Osteoblast (primary cell): ENCODE measurements around the gene CXCL5. TPM values are rescaled to one million over a fixed set of nuclear protein-coding genes. Genes with fewer than 3 reads are reported as not detected.

Experiments
- DNase-seq: peaks from one replicate; pipeline ENCODE4 v3.0.0; 2011; ENCODE audit warnings: low spot score, mixed read lengths; ENCODE audit not compliant: insufficient read length; ENCODE audit errors: missing footprints
- H2AFZ ChIP-seq: 2 replicates; pipeline ENCODE4 v1.6.0; 2011; ENCODE audit warnings: mild to moderate bottlenecking, low read length
- H3K27ac ChIP-seq: 2 replicates; pipeline ENCODE4 v1.5.1; 2011; ENCODE audit warnings: mild to moderate bottlenecking, low read depth, low read length, moderate library complexity
- H3K27me3 ChIP-seq: 2 replicates; pipeline ENCODE4 v1.6.0; 2012; ENCODE audit warnings: mild to moderate bottlenecking, control low read depth, inconsistent platforms, low read length, moderate library complexity; ENCODE audit not compliant: insufficient read depth
- H3K36me3 ChIP-seq: 2 replicates; pipeline ENCODE4 v1.5.1; 2011; ENCODE audit warnings: mild to moderate bottlenecking, low read length, control low read depth, moderate library complexity; ENCODE audit not compliant: insufficient read depth
- H3K4me1 ChIP-seq: 2 replicates; pipeline ENCODE4 v1.5.1; 2011; ENCODE audit warnings: mild to moderate bottlenecking, low read length, control low read depth, moderate library complexity; ENCODE audit not compliant: insufficient read depth
- H3K4me2 ChIP-seq: 2 replicates; pipeline ENCODE4 v1.6.0; 2011; ENCODE audit warnings: mild to moderate bottlenecking, low read length; ENCODE audit not compliant: insufficient read depth
- H3K4me3 ChIP-seq: fragments of 200-600 bp; sonication (generic); 3 replicates; pipeline ENCODE4 v1.5.1; 2012; ENCODE audit warnings: mild to moderate bottlenecking, low read length, inconsistent platforms; ENCODE audit not compliant: insufficient read depth
- H3K79me2 ChIP-seq: 2 replicates; pipeline ENCODE4 v1.6.0; 2012; ENCODE audit warnings: mild to moderate bottlenecking, low read length, control low read depth, inconsistent platforms; ENCODE audit not compliant: insufficient read depth
- H3K9me3 ChIP-seq: 2 replicates; pipeline ENCODE4 v1.5.1; 2011; ENCODE audit warnings: low read depth, low read length, control low read depth
- H4K20me1 ChIP-seq: 2 replicates; pipeline ENCODE4 v1.6.0; 2012; ENCODE audit warnings: mild to moderate bottlenecking, low read length, control low read depth; ENCODE audit not compliant: insufficient read depth
- total RNA-seq: library from RNA; depleted of rRNA; stranded (reverse); fragments of >200 nt; gene quantifications from 2 replicates; pipeline ENCODE4 v1.2.3, GENCODE V29; 2012
- TF ChIP-seq, protein P1 (sequence below): IDR thresholded peaks from 2 replicates; pipeline ENCODE4 v1.5.1; 2011; ENCODE audit warnings: mild to moderate bottlenecking, low read depth, low read length, moderate library complexity; ENCODE audit errors: extremely low read depth

CXCL5 gene
- total RNA-seq, 1 donor = under 0.01 TPM

DNA sequence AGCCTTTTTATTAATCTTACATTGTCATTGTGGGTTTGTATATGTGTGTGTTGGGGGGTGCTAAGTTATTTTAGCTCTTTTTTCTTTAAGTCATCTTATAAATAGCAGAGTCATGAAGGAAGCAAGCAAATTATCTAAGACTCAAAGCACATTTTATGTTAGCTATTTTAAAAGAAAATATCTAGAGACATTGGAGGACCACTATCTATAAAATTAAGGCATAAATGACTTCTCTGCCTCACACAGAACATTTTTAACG lies 6.8 kb downstream of the CXCL5 start:
- no peak overlapping the region for H3K27ac ChIP-seq
- H3K4me3 ChIP-seq = no peak overlapping the region
- H3K79me2 ChIP-seq = no peaks in the 10 kb centered on the region
- no peaks in the 10 kb centered on the region for H3K27me3 ChIP-seq
- no peak overlapping the region for H2AFZ ChIP-seq
- no peak overlapping the region for H3K4me2 ChIP-seq
- no peaks in the 10 kb centered on the region for H4K20me1 ChIP-seq
- H3K9me3 ChIP-seq = no peaks in the 10 kb centered on the region
- TF ChIP-seq, protein P1, sequence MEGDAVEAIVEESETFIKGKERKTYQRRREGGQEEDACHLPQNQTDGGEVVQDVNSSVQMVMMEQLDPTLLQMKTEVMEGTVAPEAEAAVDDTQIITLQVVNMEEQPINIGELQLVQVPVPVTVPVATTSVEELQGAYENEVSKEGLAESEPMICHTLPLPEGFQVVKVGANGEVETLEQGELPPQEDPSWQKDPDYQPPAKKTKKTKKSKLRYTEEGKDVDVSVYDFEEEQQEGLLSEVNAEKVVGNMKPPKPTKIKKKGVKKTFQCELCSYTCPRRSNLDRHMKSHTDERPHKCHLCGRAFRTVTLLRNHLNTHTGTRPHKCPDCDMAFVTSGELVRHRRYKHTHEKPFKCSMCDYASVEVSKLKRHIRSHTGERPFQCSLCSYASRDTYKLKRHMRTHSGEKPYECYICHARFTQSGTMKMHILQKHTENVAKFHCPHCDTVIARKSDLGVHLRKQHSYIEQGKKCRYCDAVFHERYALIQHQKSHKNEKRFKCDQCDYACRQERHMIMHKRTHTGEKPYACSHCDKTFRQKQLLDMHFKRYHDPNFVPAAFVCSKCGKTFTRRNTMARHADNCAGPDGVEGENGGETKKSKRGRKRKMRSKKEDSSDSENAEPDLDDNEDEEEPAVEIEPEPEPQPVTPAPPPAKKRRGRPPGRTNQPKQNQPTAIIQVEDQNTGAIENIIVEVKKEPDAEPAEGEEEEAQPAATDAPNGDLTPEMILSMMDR = no peak
- H3K36me3 ChIP-seq = no peaks in the 10 kb centered on the region
- DNase-seq = no peak
- H3K4me1 ChIP-seq = no peaks in the 10 kb centered on the region

DNA sequence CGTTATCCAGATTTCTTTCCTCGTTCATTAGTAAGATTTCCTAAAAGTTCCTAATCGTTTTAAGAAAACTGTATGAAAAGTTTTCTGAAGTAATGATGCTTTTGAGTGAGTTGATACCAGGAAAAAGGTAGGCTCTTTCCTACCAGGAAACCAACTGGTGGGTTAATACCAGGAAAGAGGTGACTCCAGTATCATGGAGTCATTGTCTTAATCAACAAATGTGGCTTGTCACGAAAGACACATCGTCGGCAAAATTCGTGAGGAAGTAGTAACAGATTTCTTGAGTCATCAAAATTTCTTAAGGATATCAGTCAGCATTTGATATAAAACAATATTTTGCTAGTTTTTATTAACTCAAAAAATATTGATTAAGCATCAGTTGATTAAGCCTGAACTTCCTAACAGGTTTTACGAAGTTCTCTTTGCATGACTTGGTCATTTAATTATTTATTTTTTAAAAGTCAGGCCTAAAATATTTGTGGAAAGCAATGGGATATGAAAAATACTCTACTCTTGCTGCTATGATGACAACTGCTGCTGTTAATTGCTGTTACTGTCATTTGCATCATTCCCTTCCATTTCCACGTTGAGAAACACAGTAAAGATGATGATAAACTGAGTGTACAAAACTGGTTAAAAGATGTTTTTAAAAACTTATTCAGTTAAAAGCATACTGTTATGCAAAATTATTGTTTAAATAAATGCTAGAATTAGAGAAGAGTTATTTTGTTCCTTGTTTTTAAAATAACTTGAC lies 7.3 kb downstream of the CXCL5 start:
- no peaks in the 10 kb centered on the region for H3K36me3 ChIP-seq
- H3K27me3 ChIP-seq = no peaks in the 10 kb centered on the region
- H4K20me1 ChIP-seq = no peaks in the 10 kb centered on the region
- H3K4me3 ChIP-seq = no peak overlapping the region
- H3K79me2 ChIP-seq = no peaks in the 10 kb centered on the region
- H3K4me1 ChIP-seq = no peaks in the 10 kb centered on the region
- TF ChIP-seq, protein P1 = no peak
- H3K27ac ChIP-seq = no peak overlapping the region
- no peaks in the 10 kb centered on the region for H3K9me3 ChIP-seq
- no peak for DNase-seq
- H3K4me2 ChIP-seq = no peak overlapping the region
- no peak overlapping the region for H2AFZ ChIP-seq

- DNase-seq = no peak
- Histone ChIP-seq H3K27ac (no peak overlapping the region), H3K36me3 (no peaks in the 10 kb centered on the region), H3K4me3 (no peak overlapping the region), H4K20me1 (no peaks in the 10 kb centered on the region), H3K27me3 (no peaks in the 10 kb centered on the region), H3K4me2 (no peak overlapping the region), H2AFZ (no peak overlapping the region), H3K79me2 (no peaks in the 10 kb centered on the region), H3K9me3 (no peaks in the 10 kb centered on the region), H3K4me1 (no peaks in the 10 kb centered on the region)
- TF ChIP-seq, protein P1 = no peak
Observed at GRCh38 chr4:73989928-73990327, 8.5 kb downstream of the CXCL5 start.

- Histone ChIP-seq H4K20me1 (no peaks in the 10 kb centered on the region), H3K79me2 (no peaks in the 10 kb centered on the region), H3K36me3 (no peaks in the 10 kb centered on the region), H3K9me3 (no peaks in the 10 kb centered on the region), H3K27me3 (no peaks in the 10 kb centered on the region), H3K4me1 (no peaks in the 10 kb centered on the region), H3K4me3 (no peak overlapping the region), H2AFZ (no peak overlapping the region), H3K27ac (no peak overlapping the region), H3K4me2 (no peak overlapping the region)
- DNase-seq = no peak
- TF ChIP-seq, protein P1 = no peak
Observed at GRCh38 chr4:73989031-73989430, 9.4 kb downstream of the CXCL5 start.
